ENCODE data around the gene INPP5D.

The INPP5D gene

GRCh38 chr2:233115121-233115520, 55.0 kb downstream of the INPP5D start:
- Histone ChIP-seq H3K4me2 (ENCODE audit: insufficient read depth, low read length) (no peak overlapping the region), H3K9me3 (ENCODE audit: insufficient read depth, low read length, severe bottlenecking) (no peaks in the 10 kb centered on the region), H3K27me3 (ENCODE audit: insufficient read depth, low read length, poor library complexity) (no peaks in the 10 kb centered on the region), H3K4me1 (ENCODE audit: insufficient read depth, low read length) (peaks cover 15% of the 10 kb centered on the region), H3K36me3 (ENCODE audit: insufficient read depth, low read length) (0 out of 2 replicates have a peak, but pooled peaks cover 3% of the 10 kb centered on the region), H4K20me1 (ENCODE audit: insufficient read depth, low read length) (peaks cover 39% of the 10 kb centered on the region; the same call in 1 of the 2 replicates), H3K4me3 (ENCODE audit: low read depth in 1 of 2, low read length in 2 of 2) (no peak overlapping the region), H3K9ac (ENCODE audit: low read depth, low read length) (no peak overlapping the region), H2AFZ (ENCODE audit: low read depth, low read length) (no peak overlapping the region), H3K79me2 (ENCODE audit: insufficient read depth, low read length) (peaks cover 24% of the 10 kb centered on the region), H3K27ac (ENCODE audit: low read length) (no peak overlapping the region)
- ATAC-seq (ENCODE audit: insufficient read depth, low read depth) (no peak), DNase-seq (no peak)
- TF ChIP-seq EZH2 (IDR thresholded peaks at IDR 0.05; ENCODE audit: borderline replicate concordance, low read depth, low read length, severe bottlenecking) (no peak), CTCF (IDR thresholded peaks at IDR 0.05; ENCODE audit: borderline replicate concordance, extremely low read depth, low read length, poor library complexity, severe bottlenecking) (no peak)

- peaks cover 39% of the 10 kb centered on the region; the same call in 1 of the 2 replicates for H4K20me1 ChIP-seq (ENCODE audit: insufficient read depth, low read length)
- H3K27me3 ChIP-seq (ENCODE audit: insufficient read depth, low read length, poor library complexity), result no peaks in the 10 kb centered on the region
- H3K79me2 ChIP-seq (ENCODE audit: insufficient read depth, low read length), result peaks cover 25% of the 10 kb centered on the region
- no peak for DNase-seq
- H3K9ac ChIP-seq (ENCODE audit: low read depth, low read length), result no peak overlapping the region
- peaks cover 15% of the 10 kb centered on the region for H3K4me1 ChIP-seq (ENCODE audit: insufficient read depth, low read length)
- TF ChIP-seq CTCF (IDR thresholded peaks at IDR 0.05; ENCODE audit: borderline replicate concordance, extremely low read depth, low read length, poor library complexity, severe bottlenecking) (no peak), EZH2 (IDR thresholded peaks at IDR 0.05; ENCODE audit: borderline replicate concordance, low read depth, low read length, severe bottlenecking) (no peak)
- H3K4me2 ChIP-seq (ENCODE audit: insufficient read depth, low read length), result no peak overlapping the region
- H2AFZ ChIP-seq (ENCODE audit: low read depth, low read length), result no peak overlapping the region
- no peak overlapping the region for H3K4me3 ChIP-seq (ENCODE audit: low read depth in 1 of 2, low read length in 2 of 2)
- ATAC-seq (ENCODE audit: insufficient read depth, low read depth), result no peak
- 0 out of 2 replicates have a peak, but pooled peaks cover 3% of the 10 kb centered on the region for H3K36me3 ChIP-seq (ENCODE audit: insufficient read depth, low read length)
- H3K9me3 ChIP-seq (ENCODE audit: insufficient read depth, low read length, severe bottlenecking), result no peaks in the 10 kb centered on the region
- no peak overlapping the region for H3K27ac ChIP-seq (ENCODE audit: low read length)
These were observed 55.6 kb downstream of the INPP5D start for GRCh38 chr2:233115741-233116140.

GRCh38 chr2:233116946-233117345, 56.8 kb downstream of the INPP5D start:
- Histone ChIP-seq H4K20me1 (ENCODE audit: insufficient read depth, low read length) (peaks cover 39% of the 10 kb centered on the region; the same call in 1 of the 2 replicates), H3K9me3 (ENCODE audit: insufficient read depth, low read length, severe bottlenecking) (no peaks in the 10 kb centered on the region), H3K4me1 (ENCODE audit: insufficient read depth, low read length) (peaks cover 15% of the 10 kb centered on the region), H3K79me2 (ENCODE audit: insufficient read depth, low read length) (peaks cover 25% of the 10 kb centered on the region), H2AFZ (ENCODE audit: low read depth, low read length) (no peak overlapping the region), H3K36me3 (ENCODE audit: insufficient read depth, low read length) (peaks cover 5% of the 10 kb centered on the region), H3K27ac (ENCODE audit: low read length) (no peak overlapping the region; the same call in 1 of the 2 replicates), H3K4me3 (ENCODE audit: low read depth in 1 of 2, low read length in 2 of 2) (no peak overlapping the region), H3K9ac (ENCODE audit: low read depth, low read length) (no peak overlapping the region), H3K27me3 (ENCODE audit: insufficient read depth, low read length, poor library complexity) (no peaks in the 10 kb centered on the region), H3K4me2 (ENCODE audit: insufficient read depth, low read length) (no peak overlapping the region)
- no peak for TF ChIP-seq EZH2 (IDR thresholded peaks at IDR 0.05; ENCODE audit: borderline replicate concordance, low read depth, low read length, severe bottlenecking)
- TF ChIP-seq CTCF (IDR thresholded peaks at IDR 0.05; ENCODE audit: borderline replicate concordance, extremely low read depth, low read length, poor library complexity, severe bottlenecking), result no peak
- no peak for ATAC-seq (ENCODE audit: insufficient read depth, low read depth)
- no peak for DNase-seq
